SKM-1 (cell line): ENCODE measurements around the gene TEX10.

ENCODE experiments used
- DNase-seq: peaks from one replicate; lab custom pipeline; 2025; ENCODE audit not compliant: unreplicated experiment; lab: John Stamatoyannopoulos, UW

TEX10 gene

DNA sequence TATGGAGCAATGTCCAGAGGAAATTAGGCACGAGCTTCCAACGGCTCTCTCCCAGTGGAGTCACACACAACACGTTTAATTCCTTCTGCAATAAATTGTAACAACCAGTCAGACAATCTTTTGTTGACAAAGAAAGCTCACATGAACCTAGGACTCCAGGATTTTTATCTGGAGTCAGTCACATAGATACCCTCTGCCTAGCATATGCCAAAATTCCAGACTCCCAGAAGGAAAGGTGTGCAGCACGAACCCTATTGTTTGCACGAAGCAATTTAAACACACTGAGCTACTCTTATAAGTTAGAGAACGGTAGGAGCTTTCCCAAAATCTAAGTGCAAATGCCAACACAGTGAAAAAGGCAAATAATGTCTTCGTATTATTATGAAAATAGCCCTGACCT lies 67.1 kb downstream of the TEX10 start:
- no peak for DNase-seq

DNA sequence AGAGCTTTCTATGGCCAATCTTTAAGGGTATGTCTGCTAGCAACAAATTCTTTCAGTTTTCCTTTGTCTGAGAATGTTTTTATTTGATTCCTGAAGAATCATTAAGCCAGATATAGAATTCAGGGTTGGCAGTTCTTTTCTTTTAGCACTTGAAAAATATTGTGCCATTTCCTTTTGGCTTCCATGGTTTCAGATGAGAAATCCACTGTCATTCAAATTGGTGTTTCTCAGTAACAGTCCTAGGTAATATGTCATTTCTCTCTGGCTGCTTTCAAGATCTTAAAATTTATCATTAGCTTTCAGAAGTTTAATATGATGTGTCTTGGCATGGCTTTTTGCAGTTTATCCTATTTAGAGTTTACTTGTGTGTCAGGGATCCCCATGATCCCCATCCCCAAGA lies 67.7 kb downstream of the TEX10 start:
- DNase-seq: no peak

DNA sequence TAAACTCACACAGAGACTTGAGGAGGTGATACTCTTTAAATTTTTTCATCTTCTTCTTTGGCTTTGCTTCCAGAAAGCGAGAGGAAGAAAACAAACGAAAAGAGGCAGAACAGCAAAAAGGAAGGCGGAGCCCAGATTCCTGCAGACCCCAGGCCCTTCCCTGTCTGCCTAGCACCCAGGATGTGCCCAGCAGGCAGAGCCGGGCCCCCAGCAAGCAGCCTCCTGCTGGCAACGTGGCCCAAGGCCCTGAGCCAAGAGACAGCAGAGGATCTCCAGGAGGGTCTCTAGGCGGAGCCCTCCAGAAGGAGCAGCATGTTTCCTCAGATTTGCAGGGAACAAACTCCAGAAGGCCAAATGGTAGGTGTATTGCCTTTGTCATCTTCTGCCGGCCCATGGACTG lies 68.5 kb downstream of the TEX10 start:
- no peak for DNase-seq

DNA sequence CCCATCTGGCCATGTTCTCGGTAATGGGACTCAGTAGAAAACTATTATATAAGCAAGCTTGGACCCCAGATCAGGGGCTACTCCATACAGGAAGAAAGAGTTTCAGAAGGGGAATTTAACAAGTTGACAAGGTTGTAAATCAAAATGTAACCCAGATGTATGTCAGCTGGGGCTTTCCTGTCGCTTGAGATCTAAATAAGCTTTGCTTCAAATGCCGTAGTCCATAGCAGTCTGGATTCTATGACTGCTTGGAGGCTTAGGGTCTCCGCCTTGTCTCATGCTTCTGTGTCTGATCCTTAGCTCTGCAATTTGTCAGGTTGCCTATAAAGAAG lies 70.4 kb downstream of the TEX10 start:
- no peak for DNase-seq

DNA sequence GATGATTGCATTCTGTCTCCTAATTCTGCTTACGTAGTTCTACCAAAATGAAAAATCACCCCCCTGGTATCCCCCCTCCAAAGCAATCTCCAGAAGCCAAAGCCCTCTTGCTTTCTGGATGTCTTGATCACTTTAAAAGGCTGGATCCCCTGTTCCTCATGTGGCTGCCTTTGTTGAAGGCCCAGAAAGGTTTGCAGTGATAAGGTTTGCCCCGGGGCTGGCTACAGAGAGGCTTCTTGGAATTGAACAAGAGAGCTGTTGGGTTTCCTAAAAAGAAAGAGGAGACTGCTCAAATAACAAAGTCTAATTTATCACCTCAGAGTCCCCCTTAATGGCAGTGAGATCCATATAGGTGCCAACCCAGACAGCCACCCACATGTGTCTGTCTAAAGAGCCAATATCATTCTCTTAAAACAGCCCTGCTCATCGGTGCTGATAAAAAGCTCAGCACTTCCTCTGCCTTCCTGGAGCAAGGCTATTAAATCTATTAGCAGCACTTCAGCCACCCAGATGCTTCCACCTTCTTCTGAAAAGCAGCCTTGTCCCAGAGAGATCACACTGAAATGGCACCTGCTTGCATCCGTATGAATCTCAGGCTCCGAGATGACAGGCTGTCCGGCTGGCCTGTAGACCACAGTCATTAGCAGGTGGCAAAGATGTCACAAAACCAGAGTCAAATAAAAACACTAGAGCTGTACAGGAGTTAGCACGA lies 70.9 kb downstream of the TEX10 start:
- no peak for DNase-seq

DNA sequence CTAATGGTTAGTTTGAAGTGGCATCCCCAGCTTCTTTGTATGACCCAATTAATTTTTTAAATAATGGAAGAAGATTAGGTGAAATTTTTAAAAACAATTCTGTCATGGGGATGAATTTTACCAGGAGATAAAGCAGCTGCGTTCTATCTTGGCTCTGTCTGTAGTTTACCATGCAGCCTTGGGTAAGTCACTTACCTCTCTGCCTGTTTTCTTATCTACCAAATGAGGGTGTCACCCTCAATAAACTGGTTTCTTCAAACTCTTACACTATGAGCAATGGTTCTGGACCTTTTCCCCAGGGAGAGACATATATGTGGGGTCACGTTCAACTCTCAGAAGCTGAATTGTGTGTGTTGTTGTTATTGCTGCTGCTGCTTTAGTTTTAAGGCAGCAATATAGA lies 71.7 kb downstream of the TEX10 start:
- no peak for DNase-seq

DNA sequence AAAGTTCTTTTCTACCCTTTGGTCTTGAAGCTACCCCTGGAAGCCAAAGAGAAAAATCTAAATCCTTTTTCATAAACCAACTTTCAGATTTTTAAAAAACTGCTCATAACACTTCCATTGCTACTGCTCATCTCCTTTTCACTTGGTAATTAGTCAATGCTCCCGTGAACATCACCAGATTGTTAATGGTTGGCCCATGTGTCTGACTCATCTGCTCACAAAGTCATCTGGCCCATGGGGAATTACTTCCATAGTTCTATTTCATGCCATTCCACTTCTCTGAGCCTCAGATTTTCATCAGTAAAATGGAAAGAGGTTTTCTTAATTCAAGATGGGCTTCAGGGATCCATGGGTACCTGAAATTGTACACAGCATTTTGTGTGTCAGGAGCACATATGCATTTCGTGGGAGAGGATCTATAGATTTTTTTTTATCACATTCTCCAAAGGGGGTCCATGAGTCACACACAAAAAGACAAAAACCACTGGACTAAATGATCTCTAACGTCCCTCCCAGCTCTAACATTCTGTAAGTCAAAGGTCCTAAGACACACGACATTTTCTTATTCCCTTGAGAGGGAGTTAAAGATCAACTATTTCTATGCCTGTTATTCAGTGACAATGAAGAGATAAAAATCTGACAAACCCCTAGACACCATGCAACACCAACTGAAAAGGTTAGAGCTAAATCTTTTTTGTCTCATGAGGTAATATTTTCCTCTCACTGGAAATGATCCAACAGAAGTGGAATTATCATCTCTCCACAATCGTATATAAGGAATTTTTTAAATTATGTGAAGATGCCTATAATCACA lies 75.4 kb downstream of the TEX10 start:
- no peak for DNase-seq

DNA sequence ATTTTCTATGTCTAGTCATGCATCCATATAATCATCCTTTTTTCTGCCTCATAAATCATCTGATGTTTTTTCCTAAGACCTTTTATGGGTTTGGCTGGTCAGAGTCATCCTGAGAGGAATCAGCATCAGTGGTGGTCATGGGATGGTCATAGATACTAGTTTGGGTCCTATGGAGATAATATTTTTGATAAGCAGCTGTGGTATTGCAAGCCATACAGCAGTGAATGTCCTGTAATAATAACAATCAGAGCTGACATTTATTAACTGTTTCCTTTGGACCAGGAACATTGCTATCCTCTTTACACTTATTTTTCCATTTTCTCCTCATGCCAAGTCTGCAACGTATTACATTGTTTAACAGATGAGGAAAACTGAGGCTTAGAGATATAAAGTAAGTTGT lies 83.1 kb downstream of the TEX10 start:
- no peak for DNase-seq

DNA sequence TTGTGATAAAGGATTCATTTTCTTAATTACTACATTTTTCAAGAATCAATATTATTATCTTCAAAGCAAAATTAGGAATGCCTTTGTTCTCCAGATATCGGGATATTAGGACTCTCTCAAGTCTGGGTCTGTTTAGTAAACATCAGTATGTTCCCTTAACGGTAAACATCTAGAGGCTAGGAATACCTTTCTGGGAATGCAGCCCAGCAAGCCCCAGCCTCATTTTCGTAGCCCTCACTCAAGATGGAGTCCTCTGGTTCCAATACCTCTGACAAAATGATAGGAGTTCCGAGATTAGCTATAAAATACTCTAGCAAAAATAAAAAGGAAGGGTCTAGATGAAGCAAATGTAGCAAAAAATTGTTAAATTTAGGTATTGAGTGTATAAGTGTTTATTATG lies 84.5 kb downstream of the TEX10 start:
- no peak for DNase-seq

DNA sequence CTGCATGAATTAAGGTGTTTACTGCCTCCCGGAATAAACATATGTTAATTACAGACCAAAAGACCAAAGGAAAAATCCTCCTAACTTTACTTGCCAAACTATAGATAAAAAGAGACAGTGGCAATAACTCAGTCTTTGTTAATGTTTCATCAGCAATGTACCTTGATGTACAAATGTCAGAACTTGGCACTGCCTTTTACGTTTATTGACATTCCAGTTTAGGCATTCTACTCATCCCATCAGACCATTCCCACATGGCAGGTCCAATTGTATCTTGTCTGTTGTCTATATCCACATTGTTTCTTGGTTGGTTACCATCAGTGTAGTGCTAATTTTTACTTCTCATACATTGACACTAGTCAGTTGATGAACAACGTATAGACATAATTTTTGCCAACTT lies 85.5 kb downstream of the TEX10 start:
- no peak for DNase-seq
